WERI-Rb-1 (cell line): ENCODE measurements around the gene CCN2.

Source experiments
- DNase-seq: peaks from one replicate; pipeline ENCODE4 v3.0.0-alpha.2; 2020
- H3K27ac ChIP-seq: fragments of 250-450 bp; sonication (Bioruptor Pico); 2 replicates; pipeline ENCODE4 v1.5.1; 2020; ENCODE audit warnings: mild to moderate bottlenecking, moderate library complexity
- H3K27me3 ChIP-seq: fragments of 250-450 bp; sonication (Bioruptor Pico); 2 replicates; pipeline ENCODE4 v1.5.1; 2021; ENCODE audit warnings: mild to moderate bottlenecking, low read depth, moderate library complexity; ENCODE audit not compliant: insufficient read depth, severe bottlenecking
- H3K36me3 ChIP-seq: fragments of 250-450 bp; sonication (Bioruptor Pico); 2 replicates; pipeline ENCODE4 v1.5.1; 2020; ENCODE audit warnings: mild to moderate bottlenecking, moderate library complexity
- H3K4me3 ChIP-seq: 2 replicates; pipeline ENCODE4 v1.5.1; 2011; ENCODE audit warnings: low read depth, mild to moderate bottlenecking, control low read depth, low read length
- H3K9me3 ChIP-seq: fragments of 250-450 bp; sonication (Bioruptor Pico); 2 replicates; pipeline ENCODE4 v1.5.1; 2021; ENCODE audit warnings: mild to moderate bottlenecking, moderate library complexity; ENCODE audit not compliant: severe bottlenecking
- CTCF ChIP-seq: IDR thresholded peaks from 2 replicates; pipeline ENCODE4 v1.5.1; 2011; ENCODE audit warnings: low read depth, mild to moderate bottlenecking, control low read depth, inconsistent platforms, low read length

Gene CCN2

GRCh38 chr6:131945971-131946370 lies 5.2 kb downstream of the CCN2 start:
- no peaks in the 10 kb centered on the region for H3K36me3 ChIP-seq
- H3K27ac ChIP-seq, result no peak overlapping the region
- H3K27me3 ChIP-seq, result peaks cover 44% of the 10 kb centered on the region
- no peaks in the 10 kb centered on the region for H3K9me3 ChIP-seq
- TF ChIP-seq CTCF, result no peak
- DNase-seq, result no peak
- no peak overlapping the region for H3K4me3 ChIP-seq

- Histone ChIP-seq H3K9me3 (no peaks in the 10 kb centered on the region), H3K27ac (no peak overlapping the region), H3K27me3 (peaks cover 37% of the 10 kb centered on the region), H3K4me3 (no peak overlapping the region), H3K36me3 (no peaks in the 10 kb centered on the region)
- no peak for DNase-seq
- no peak for TF ChIP-seq CTCF
Observed at GRCh38 chr6:131937703-131938631, 13.2 kb downstream of the CCN2 start.

GRCh38 chr6:131937226-131937625 lies 13.9 kb downstream of the CCN2 start:
- H3K9me3 ChIP-seq, result no peaks in the 10 kb centered on the region
- H3K27me3 ChIP-seq, result peaks cover 44% of the 10 kb centered on the region
- no peak for DNase-seq
- H3K27ac ChIP-seq, result no peak overlapping the region
- H3K4me3 ChIP-seq, result no peak overlapping the region
- TF ChIP-seq CTCF, result no peak
- no peaks in the 10 kb centered on the region for H3K36me3 ChIP-seq

GRCh38 chr6:131936156-131936555 lies 15.0 kb downstream of the CCN2 start:
- no peaks in the 10 kb centered on the region for H3K36me3 ChIP-seq
- DNase-seq, result no peak
- no peak overlapping the region for H3K4me3 ChIP-seq
- H3K27me3 ChIP-seq, result peaks cover 53% of the 10 kb centered on the region
- H3K9me3 ChIP-seq, result no peaks in the 10 kb centered on the region
- TF ChIP-seq CTCF, result no peak
- H3K27ac ChIP-seq, result no peak overlapping the region

GRCh38 chr6:131931063-131931750 lies 20.0 kb downstream of the CCN2 start:
- Histone ChIP-seq H3K9me3 (no peaks in the 10 kb centered on the region), H3K4me3 (no peak overlapping the region), H3K36me3 (no peaks in the 10 kb centered on the region), H3K27me3 (peaks cover 47% of the 10 kb centered on the region), H3K27ac (no peak overlapping the region)
- DNase-seq, result no peak
- no peak for TF ChIP-seq CTCF
